CD14-positive monocyte (primary cell): ENCODE measurements around the gene GTPBP6. TPM values are rescaled to one million over a fixed set of nuclear protein-coding genes. Genes with fewer than 3 reads are reported as not detected.

ENCODE experiments used
- DNase-seq, 3 donors: peaks; one replicate each; pipeline ENCODE4 v3.0.0-alpha.2; 2011 to 2022
- H2AFZ ChIP-seq: 2 replicates; pipeline ENCODE4 v1.6.0; 2012; ENCODE audit warnings: mild to moderate bottlenecking, low read depth, low read length, inconsistent platforms; ENCODE audit not compliant: insufficient read depth, poor library complexity, severe bottlenecking
- H3K27ac ChIP-seq, 2 donors: 1 replicate in 1 of 2; 2 replicates in 1 of 2; pipeline ENCODE4 v1.5.1; 2012 to 2013; ENCODE audit warnings: low read length in 2 of 2, control low read depth in 1 of 2, inconsistent platforms in 1 of 2, low read depth in 1 of 2, mild to moderate bottlenecking in 1 of 2
- H3K27me3 ChIP-seq, 2 donors: one replicate each; pipeline versions ENCODE4 v1.6.0 to v1.6.1; 2011 to 2013; ENCODE audit warnings: low read length in 2 of 2; ENCODE audit not compliant: control insufficient read depth in 2 of 2, insufficient read depth in 2 of 2
- H3K36me3 ChIP-seq, 2 donors: replicated peaks in 1 of 2; 1 replicate in 1 of 2; 2 replicates in 1 of 2; pipeline versions ENCODE4 v1.5.1 to v1.6.1; 2012 to 2013; ENCODE audit warnings: low read length in 2 of 2, control low read depth in 1 of 2, inconsistent platforms in 1 of 2, mild to moderate bottlenecking in 1 of 2; ENCODE audit not compliant: insufficient read depth in 2 of 2, control insufficient read depth in 1 of 2
- H3K4me1 ChIP-seq, 2 donors: 1 replicate in 1 of 2; 2 replicates in 1 of 2; pipeline versions ENCODE4 v1.5.1 to v1.6.1; 2012 to 2013; ENCODE audit warnings: low read length in 2 of 2, control low read depth in 1 of 2, inconsistent platforms in 1 of 2, mild to moderate bottlenecking in 1 of 2, moderate library complexity in 1 of 2; ENCODE audit not compliant: insufficient read depth in 2 of 2, control insufficient read depth in 1 of 2
- H3K4me2 ChIP-seq: replicated peaks from 2 replicates; pipeline ENCODE3; 2012; ENCODE audit warnings: low read length, moderate library complexity, mild to moderate bottlenecking; ENCODE audit not compliant: poor library complexity, severe bottlenecking; ENCODE audit errors: extremely low read depth
- H3K4me3 ChIP-seq, 3 experiments: fragments of 200-600 bp in 1 of 3; sonication (generic) in 1 of 3; replicated peaks in 1 of 3; 1 replicate in 2 of 3; 2 replicates in 1 of 3; pipeline ENCODE4 v1.5.1; 2011 to 2013; ENCODE audit warnings: low read length in 3 of 3, mild to moderate bottlenecking in 3 of 3, control low read depth in 2 of 3, low read depth in 2 of 3, inconsistent platforms in 1 of 3, moderate library complexity in 1 of 3
- H3K79me2 ChIP-seq: 2 replicates; pipeline ENCODE4 v1.6.0; 2012; ENCODE audit warnings: mild to moderate bottlenecking, control low read depth, inconsistent platforms, low read length, moderate library complexity; ENCODE audit not compliant: insufficient read depth
- H3K9ac ChIP-seq: 2 replicates; pipeline ENCODE4 v1.6.0; 2017; ENCODE audit warnings: low read length, mild to moderate bottlenecking; ENCODE audit not compliant: insufficient read depth, poor library complexity, severe bottlenecking
- H3K9me3 ChIP-seq, 2 donors: replicated peaks in 1 of 2; 1 replicate in 1 of 2; 2 replicates in 1 of 2; pipeline versions ENCODE4 v1.5.1 to v1.6.1; 2012 to 2013; ENCODE audit warnings: low read length in 2 of 2, control low read depth in 1 of 2; ENCODE audit not compliant: control insufficient read depth in 1 of 2, insufficient read depth in 1 of 2
- H4K20me1 ChIP-seq: 2 replicates; pipeline ENCODE4 v1.6.0; 2012; ENCODE audit warnings: mild to moderate bottlenecking, low read length, control low read depth, moderate library complexity; ENCODE audit not compliant: insufficient read depth
- H3K27ac Mint-ChIP-seq, 7 donors: one replicate each; pipeline ENCODE4 v1.8.0; 2020; ENCODE audit warnings: mild to moderate bottlenecking in 7 of 7, mixed read lengths in 7 of 7, moderate library complexity in 6 of 7, inconsistent platforms in 2 of 7
- H3K27me3 Mint-ChIP-seq, 3 donors: one replicate each; pipeline ENCODE4 v1.8.0; 2021 to 2022; ENCODE audit warnings: low read depth in 3 of 3, mild to moderate bottlenecking in 3 of 3, mixed read lengths in 3 of 3, moderate library complexity in 3 of 3, inconsistent platforms in 1 of 3
- H3K36me3 Mint-ChIP-seq, 2 donors: one replicate each; pipeline ENCODE4 v1.8.0; 2020; ENCODE audit warnings: mixed read lengths in 2 of 2, inconsistent platforms in 1 of 2, mild to moderate bottlenecking in 1 of 2
- H3K4me1 Mint-ChIP-seq: one replicate; pipeline ENCODE4 v1.8.0; 2020; ENCODE audit warnings: mild to moderate bottlenecking, mixed read lengths
- H3K4me3 Mint-ChIP-seq, 2 donors: one replicate each; pipeline ENCODE4 v1.8.0; 2020; ENCODE audit warnings: mild to moderate bottlenecking in 2 of 2, mixed read lengths in 2 of 2, moderate library complexity in 1 of 2
- H3K9me3 Mint-ChIP-seq, 7 donors: one replicate each; pipeline ENCODE4 v1.8.0; 2020 to 2022; ENCODE audit warnings: mixed read lengths in 7 of 7, mild to moderate bottlenecking in 6 of 7, moderate library complexity in 6 of 7, inconsistent platforms in 2 of 7
- CTCF ChIP-seq: fragments of 200-600 bp; IDR thresholded peaks from one replicate; pipeline ENCODE4 v1.8.0; 2022; ENCODE audit warnings: antibody characterized with exemption, mild to moderate bottlenecking
- WGBS: methylation state at CpG from one replicate; pipeline ENCODE4 v1.1.5; 2013; ENCODE audit warnings: missing lambda C conversion rate; ENCODE audit not compliant: insufficient coverage; 5-methylcytosine and 5-hydroxymethylcytosine counted together
- intact Hi-C, 2 donors: fragments of 100-400 bp; cut with micrococcal nuclease; formaldehyde crosslinking; loops; one replicate each; pipeline versions ENCODE4 v1.15.0 to v1.15.1; 2023
- polyA plus RNA-seq, 3 donors: library from polyadenylated mRNA; depleted of rRNA in 1 of 3; unstranded in 2 of 3; stranded (reverse) in 1 of 3; fragments of 300-500 nt in 2 of 3; fragments of >200 nt in 1 of 3; fragmentation: Illumina TruSeq in 2 of 3; gene quantifications; 1 replicate in 2 of 3; 2 replicates in 1 of 3; pipeline ENCODE4 v1.2.3, GENCODE V29; 2012 to 2021

GTPBP6 gene
- polyA plus RNA-seq, 3 donors: 17.2 to 39.3 (median 27.0) TPM

- TF ChIP-seq CTCF: no peak
- H3K4me2 ChIP-seq: peak overlapping the region; percentile 71
- H3K4me3 ChIP-seq: peak overlapping the region; percentile 46 to 79 (median 59)
- H3K4me1 ChIP-seq: peaks cover 19 to 21% of the 10 kb centered on the region in 2 donors
- no peaks in the 10 kb centered on the region for H3K9me3 ChIP-seq
- peaks cover 0 to 19% of the 10 kb centered on the region in 2 donors for H3K27me3 ChIP-seq
- Mint-ChIP-seq H3K27me3 (peaks cover 7 to 23% (median 22%) of the 10 kb centered on the region in 3 donors), H3K4me1 (peaks cover 22% of the 10 kb centered on the region), H3K27ac (peak overlapping the region; percentile 96 to 100 (median 98)), H3K4me3 (peak overlapping the region; percentile 85 to 93), H3K36me3 (peaks cover 12% of the 10 kb centered on the region in 2 donors), H3K9me3 (peaks cover 0 to 13% (median 3%) of the 10 kb centered on the region in 7 donors)
- peaks cover 26 to 34% of the 10 kb centered on the region in 2 donors for H3K36me3 ChIP-seq
- peak; percentile 99 for DNase-seq
- H3K9ac ChIP-seq: peak overlapping the region; percentile 91
- H3K79me2 ChIP-seq: peaks cover 14% of the 10 kb centered on the region
- intact Hi-C loops: loop anchor here (2.0 to 5.0 kb wide), 3 partner anchors 41 to 67 kb away; no protein-coding TSS in a partner anchor
- H2AFZ ChIP-seq: peak overlapping the region; percentile 53
- H4K20me1 ChIP-seq: peaks cover 11% of the 10 kb centered on the region
- peak overlapping the region; percentile 92 to 93 for H3K27ac ChIP-seq
- whole genome bisulfite sequencing: under 1% methylated on average over 61 of the region's 61 CpGs
Observed at GRCh38 chrX:318068-318738, 393 bp downstream of the GTPBP6 start.

DNA sequence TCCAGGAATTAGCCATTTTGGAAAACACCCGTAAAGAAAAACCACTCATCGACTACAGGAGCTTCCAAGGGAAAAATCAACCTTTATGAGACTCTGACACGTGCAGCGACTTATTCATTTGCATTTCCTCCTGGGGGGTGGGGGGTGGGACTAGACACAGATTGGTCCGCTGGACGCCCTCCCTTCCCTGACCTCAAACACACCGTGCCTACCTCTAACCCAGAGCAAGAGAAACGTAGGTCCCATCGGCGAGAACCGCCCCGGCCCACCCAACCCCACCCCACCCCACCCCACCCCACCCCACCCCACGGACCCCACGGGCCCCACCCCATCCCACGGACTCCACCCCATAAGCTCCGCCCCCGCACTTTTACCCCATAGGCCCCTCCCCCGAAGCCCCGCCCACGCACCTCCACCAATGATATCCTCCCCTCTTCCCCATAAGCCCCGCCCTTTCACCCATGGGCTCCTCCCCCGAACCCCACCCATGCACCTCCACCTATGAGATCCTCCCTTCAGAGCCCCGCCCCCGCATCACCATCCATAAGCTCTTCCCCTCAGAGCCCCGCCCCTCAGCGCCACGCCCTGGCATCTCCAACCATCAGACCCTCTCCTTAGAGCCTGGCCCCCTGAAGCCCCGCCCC, 1.1 kb downstream of the GTPBP6 start:
- WGBS: 20% methylated on average over 11 of the region's 28 CpGs
- Mint-ChIP-seq H3K36me3 (peaks cover 18% of the 10 kb centered on the region in 2 donors), H3K4me3 (peak overlapping the region; percentile 85 to 93), H3K9me3 (peaks cover 0 to 14% (median 3%) of the 10 kb centered on the region in 7 donors), H3K27ac (peak overlapping the region; percentile 96 to 100 (median 98)), H3K27me3 (peaks cover 2 to 18% (median 16%) of the 10 kb centered on the region in 3 donors), H3K4me1 (peaks cover 16% of the 10 kb centered on the region)
- Histone ChIP-seq H3K4me3 (peak overlapping the region; percentile 17 to 79 (median 59)), H3K36me3 (peaks cover 32 to 40% of the 10 kb centered on the region in 2 donors), H3K4me1 (peaks cover 19 to 21% of the 10 kb centered on the region in 2 donors), H3K27ac (peak overlapping the region; percentile 92 to 93), H3K9me3 (no peaks in the 10 kb centered on the region), H2AFZ (peak overlapping the region; percentile 46), H3K9ac (peak overlapping the region; percentile 91), H3K4me2 (peak overlapping the region; percentile 71), H3K27me3 (peaks cover 0 to 14% of the 10 kb centered on the region in 2 donors), H4K20me1 (peaks cover 11% of the 10 kb centered on the region), H3K79me2 (peaks cover 14% of the 10 kb centered on the region)
- no peak for TF ChIP-seq CTCF
- intact Hi-C loops: loop anchor here (2.0 to 5.0 kb wide), 3 partner anchors 40 to 67 kb away; no protein-coding TSS in a partner anchor
- no peak for DNase-seq
